H1 (cell line): Measurements from ENCODE around the gene ANAPC5. TPM values are rescaled to one million over a fixed set of nuclear protein-coding genes. Genes with fewer than 3 reads are reported as not detected.

ENCODE experiments used
- CTCF ChIA-PET: fragments of 300-600 bp; sonication (Branson Sonifier 250); formaldehyde crosslinking; loops from one replicate; lab custom pipeline; 2021; ENCODE audit not compliant: partially characterized antibody; lab: Charles Lee
- POLR2A ChIA-PET: fragments of 300-600 bp; sonication (Branson Sonifier 250); formaldehyde crosslinking; loops from one replicate; lab custom pipeline; 2021; ENCODE audit warnings: inconsistent platforms; ENCODE audit not compliant: partially characterized antibody; lab: Charles Lee
- DNase-seq, 2 experiments: peaks; one replicate each; pipeline versions ENCODE4 v3.0.0 to v3.0.0-alpha.2; 2010 to 2022; ENCODE audit warnings: low spot score in 2 of 2, low read depth in 1 of 2, mixed read lengths in 1 of 2
- FAIRE-seq: peaks from 2 replicates; lab custom pipeline; 2011; peaks lifted over from hg19 to GRCh38; lab: Jason Lieb, UNC
- H2AFZ ChIP-seq: 2 replicates; pipeline ENCODE4 v1.8.1; 2012; ENCODE audit warnings: low read length, inconsistent platforms
- H2AK5ac ChIP-seq: 2 replicates; pipeline ENCODE4 v1.6.1; 2013; ENCODE audit warnings: low read depth, low read length
- H2BK120ac ChIP-seq: replicated peaks from 2 replicates; pipeline ENCODE3; 2013; ENCODE audit warnings: low read depth, low read length, inconsistent platforms
- H2BK12ac ChIP-seq: 2 replicates; pipeline ENCODE4 v1.6.1; 2013; ENCODE audit warnings: low read depth, low read length
- H2BK15ac ChIP-seq: 2 replicates; pipeline ENCODE4 v1.6.1; 2013; ENCODE audit warnings: low read length
- H2BK20ac ChIP-seq: 2 replicates; pipeline ENCODE4 v1.6.1; 2013; ENCODE audit warnings: low read length
- H2BK5ac ChIP-seq: 2 replicates; pipeline ENCODE4 v1.6.1; 2013; ENCODE audit warnings: low read depth, low read length
- H3K14ac ChIP-seq: 2 replicates; pipeline ENCODE4 v1.6.1; 2013; ENCODE audit warnings: inconsistent platforms; ENCODE audit not compliant: insufficient read length
- H3K18ac ChIP-seq: 2 replicates; pipeline ENCODE4 v1.6.1; 2013; ENCODE audit warnings: low read length; ENCODE audit errors: extremely low read depth
- H3K23ac ChIP-seq: 2 replicates; pipeline ENCODE4 v1.6.1; 2013; ENCODE audit warnings: inconsistent platforms; ENCODE audit not compliant: insufficient read length
- H3K23me2 ChIP-seq: 2 replicates; pipeline ENCODE4 v1.6.1; 2013; ENCODE audit warnings: low read depth, low read length
- H3K27ac ChIP-seq: 2 replicates; pipeline ENCODE4 v1.6.1; 2011; ENCODE audit warnings: low read depth, low read length, inconsistent platforms
- H3K27me3 ChIP-seq, 4 experiments: replicated peaks in 1 of 4; 1 replicate in 1 of 4; 2 replicates in 3 of 4; pipeline versions ENCODE4 v1.6.1 to v1.8.1; 2011 to 2013; ENCODE audit warnings: low read length in 3 of 4, mild to moderate bottlenecking in 3 of 4, inconsistent platforms in 2 of 4, mixed read lengths in 2 of 4, moderate library complexity in 1 of 4; ENCODE audit not compliant: control insufficient read depth in 3 of 4, insufficient read depth in 3 of 4; ENCODE audit errors: extremely low read depth in 1 of 4
- H3K36me3 ChIP-seq, 4 experiments: 2 replicates each; pipeline versions ENCODE4 v1.6.1 to v1.8.1; 2011 to 2013; ENCODE audit warnings: mild to moderate bottlenecking in 4 of 4, low read length in 3 of 4, moderate library complexity in 2 of 4, control low read depth in 1 of 4, inconsistent platforms in 1 of 4; ENCODE audit not compliant: insufficient read depth in 4 of 4, control insufficient read depth in 2 of 4
- H3K4ac ChIP-seq: replicated peaks from 2 replicates; pipeline ENCODE3; 2013; ENCODE audit warnings: low read length, low read depth, mixed read lengths, inconsistent platforms; ENCODE audit not compliant: insufficient read length
- H3K4me1 ChIP-seq, 4 experiments: replicated peaks in 1 of 4; 1 replicate in 1 of 4; 2 replicates in 3 of 4; pipeline versions ENCODE4 v1.6.1 to v1.8.1; 2011 to 2013; ENCODE audit warnings: low read length in 3 of 4, inconsistent platforms in 2 of 4, mixed read lengths in 1 of 4; ENCODE audit not compliant: insufficient read depth in 4 of 4, control insufficient read depth in 3 of 4
- H3K4me2 ChIP-seq, 2 experiments: 2 replicates each; pipeline versions ENCODE4 v1.6.1 to v1.8.1; 2011 to 2013; ENCODE audit warnings: low read depth in 2 of 2, low read length in 2 of 2, control low read depth in 1 of 2, inconsistent platforms in 1 of 2, mild to moderate bottlenecking in 1 of 2; ENCODE audit not compliant: insufficient read depth in 1 of 2
- H3K4me3 ChIP-seq, 4 experiments: fragments of 200-600, 300-600 bp in 1 of 4; sonication (generic), shearing (Covaris generic), sonication (Bioruptor Twin) in 1 of 4; 2 replicates each; pipeline versions ENCODE4 v1.5.1 to v1.8.1; 2011 to 2016; ENCODE audit warnings: low read length in 4 of 4, low read depth in 3 of 4, control low read depth in 2 of 4, inconsistent platforms in 2 of 4, mild to moderate bottlenecking in 2 of 4, mixed read lengths in 1 of 4, moderate library complexity in 1 of 4; ENCODE audit not compliant: insufficient read depth in 2 of 4; ENCODE audit errors: extremely low read depth in 1 of 4
- H3K56ac ChIP-seq: replicated peaks from 2 replicates; pipeline ENCODE3; 2013; ENCODE audit warnings: low read depth, mild to moderate bottlenecking, mixed read lengths, low read length, inconsistent platforms; ENCODE audit not compliant: insufficient read length
- H3K79me1 ChIP-seq: 2 replicates; pipeline ENCODE4 v1.6.1; 2013; ENCODE audit warnings: low read depth, low read length, control low read depth
- H3K79me2 ChIP-seq, 2 experiments: 2 replicates each; pipeline versions ENCODE4 v1.6.1 to v1.8.1; 2012 to 2013; ENCODE audit warnings: low read length in 2 of 2, mild to moderate bottlenecking in 2 of 2, inconsistent platforms in 1 of 2; ENCODE audit not compliant: insufficient read depth in 2 of 2, control insufficient read depth in 1 of 2
- H3K9ac ChIP-seq, 4 experiments: replicated peaks in 1 of 4; 1 replicate in 1 of 4; 2 replicates in 3 of 4; pipeline versions ENCODE4 v1.6.1 to v1.8.1; 2011 to 2013; ENCODE audit warnings: low read depth in 3 of 4, low read length in 3 of 4, control low read depth in 2 of 4, mild to moderate bottlenecking in 2 of 4, moderate library complexity in 2 of 4, inconsistent platforms in 1 of 4; ENCODE audit errors: extremely low read depth in 1 of 4
- H3K9me3 ChIP-seq, 2 experiments: 2 replicates each; pipeline versions ENCODE4 v1.6.1 to v1.8.1; 2012 to 2013; ENCODE audit warnings: mild to moderate bottlenecking in 2 of 2, moderate library complexity in 2 of 2, control low read depth in 1 of 2, inconsistent platforms in 1 of 2, low read depth in 1 of 2, low read length in 1 of 2, mixed read lengths in 1 of 2; ENCODE audit not compliant: insufficient read depth in 2 of 2
- H4K20me1 ChIP-seq, 2 experiments: replicated peaks in 1 of 2; 2 replicates each; pipeline versions ENCODE3 to v1.8.1; 2011 to 2013; ENCODE audit warnings: inconsistent platforms in 2 of 2, low read length in 2 of 2, mild to moderate bottlenecking in 1 of 2; ENCODE audit not compliant: insufficient read depth in 2 of 2, control insufficient read depth in 1 of 2
- H4K5ac ChIP-seq: 2 replicates; pipeline ENCODE4 v1.6.1; 2013; ENCODE audit warnings: low read length, low read depth, mixed read lengths, inconsistent platforms; ENCODE audit not compliant: insufficient read length
- H4K8ac ChIP-seq: 2 replicates; pipeline ENCODE4 v1.8.0; 2013; ENCODE audit warnings: mild to moderate bottlenecking, moderate library complexity, low read length, inconsistent platforms; ENCODE audit not compliant: insufficient read depth; ENCODE audit errors: extremely low read depth
- H4K91ac ChIP-seq: replicated peaks from 2 replicates; pipeline ENCODE3; 2013; ENCODE audit warnings: low read length, mixed read lengths, inconsistent platforms; ENCODE audit not compliant: insufficient read length
- BRCA1 ChIP-seq: IDR thresholded peaks from 2 replicates; pipeline ENCODE4 v1.6.1; 2012; ENCODE audit warnings: low read depth, low read length, improper control_type of control experiment
- CTBP2 ChIP-seq: IDR thresholded peaks from 2 replicates; pipeline ENCODE4 v1.7.0; 2011; ENCODE audit warnings: borderline replicate concordance, mild to moderate bottlenecking, moderate library complexity, mixed read lengths, low read length; ENCODE audit not compliant: insufficient read depth, insufficient read length
- PHF8 ChIP-seq: fragments of 200-600 bp; sonication (generic); conservative IDR thresholded peaks from 2 replicates; pipeline ENCODE4 v1.7.1; 2012; ENCODE audit warnings: low read depth, mild to moderate bottlenecking, inconsistent platforms, low read length, moderate library complexity
- POU5F1 ChIP-seq: IDR thresholded peaks from 2 replicates; pipeline ENCODE4 v1.6.1; 2011; ENCODE audit warnings: low read depth, mild to moderate bottlenecking, low read length, moderate library complexity
- RNF2 ChIP-seq: fragments of 200-900, 300-1000 bp; sonication (generic); IDR thresholded peaks from 2 replicates; pipeline ENCODE4 v1.7.1; 2016; ENCODE audit warnings: borderline replicate concordance, low read depth, mild to moderate bottlenecking, antibody characterized with exemption, low read length; ENCODE audit not compliant: poor library complexity, severe bottlenecking; ENCODE audit errors: missing control alignments
- RXRA ChIP-seq: IDR thresholded peaks from 2 replicates; pipeline ENCODE4 v1.6.1; 2011; ENCODE audit warnings: low read depth, mild to moderate bottlenecking, low read length, moderate library complexity; ENCODE audit not compliant: insufficient read depth
- SAP30 ChIP-seq: fragments of 300-600 bp; sonication (generic); IDR thresholded peaks from 2 replicates; pipeline ENCODE4 v1.7.1; 2012; ENCODE audit warnings: low read length, moderate library complexity, mild to moderate bottlenecking, inconsistent platforms; ENCODE audit not compliant: insufficient read depth, insufficient replicate concordance
- SRF ChIP-seq: IDR thresholded peaks from 2 replicates; pipeline ENCODE4 v1.6.1; 2011; ENCODE audit warnings: mild to moderate bottlenecking, low read depth, low read length, moderate library complexity
- TCF12 ChIP-seq: IDR thresholded peaks from 2 replicates; pipeline ENCODE4 v1.6.1; 2011; ENCODE audit warnings: low read depth, mild to moderate bottlenecking, low read length
- USF2 ChIP-seq: IDR thresholded peaks from 2 replicates; pipeline ENCODE4 v1.6.1; 2011; ENCODE audit warnings: low read length, improper control_type of control experiment
- YY1 ChIP-seq: IDR thresholded peaks from 2 replicates; pipeline ENCODE4 v1.6.1; 2011; ENCODE audit warnings: low read depth, mild to moderate bottlenecking, low read length
- WGBS, 2 experiments: shearing (Covaris generic) in 1 of 2; methylation state at CpG; one replicate each; pipeline versions ENCODE4 v1.1.6 to v1.1.7; 2013 to 2015; ENCODE audit warnings: low lambda C conversion rate in 2 of 2, mixed read lengths in 2 of 2, inconsistent platforms in 1 of 2, low coverage in 1 of 2, missing lambda C conversion rate in 1 of 2; ENCODE audit not compliant: insufficient replicate concordance in 2 of 2, insufficient coverage in 1 of 2, insufficient read length in 1 of 2; ENCODE audit errors: extremely low coverage in 1 of 2, missing lambda C conversion rate in 1 of 2; 5-methylcytosine and 5-hydroxymethylcytosine counted together
- polyA plus RNA-seq, 7 experiments: library from polyadenylated mRNA; depleted of rRNA in 3 of 7; stranded (reverse) in 5 of 7; unstranded in 2 of 7; fragments of >200 nt in 5 of 7; fragments of 200-250 nt in 2 of 7; gene quantifications; 1 replicate in 5 of 7; 2 replicates in 1 of 7; 4 replicates in 1 of 7; pipeline versions ENCODE4 v1.2.1 to v1.2.3, GENCODE V29; 2011 to 2013; ENCODE audit warnings: missing spikeins in 2 of 7, mixed read lengths in 2 of 7
- total RNA-seq: library from RNA; stranded (reverse); fragmentation: NEBNext Ultra II Directional; extraction: Animal tissue kit (Norgen Biotek cat#: 25700); gene quantifications from 2 replicates; pipeline ENCODE4 v1.2.1, GENCODE V29; 2021

The ANAPC5 gene
- total and polyA plus RNA-seq, 2 of the 8 experiments (the other 6 are each of a cell fraction or from before 2014, with no cell fraction given), result 103 to 127 TPM

GRCh38 chr12:121337416-121337815 is 14.8 kb downstream of the ANAPC5 start:
- Histone ChIP-seq H4K91ac (no peak overlapping the region), H4K8ac (no peak overlapping the region), H3K9me3 (no peaks in the 10 kb centered on the region), H3K23ac (no peak overlapping the region), H2AK5ac (no peak overlapping the region), H3K79me1 (no peaks in the 10 kb centered on the region), H2BK120ac (no peak overlapping the region), H3K4me3 (no peak overlapping the region), H2BK20ac (no peak overlapping the region), H4K5ac (no peak overlapping the region), H3K9ac (no peak overlapping the region; a peak in 1 of 7 replicates), H3K23me2 (no peaks in the 10 kb centered on the region), H3K4me1 (0 out of 7 replicates have a peak, but pooled peaks cover 0 to 3% (median 0%) of the 10 kb centered on the region in 4 experiments), H3K18ac (no peak overlapping the region), H3K56ac (no peak overlapping the region), H2AFZ (no peak overlapping the region), H3K27ac (no peak overlapping the region), H2BK15ac (no peak overlapping the region), H3K36me3 (peaks cover 14 to 46% (median 29%) of the 10 kb centered on the region in 4 experiments), H3K27me3 (no peaks in the 10 kb centered on the region), H4K20me1 (peaks cover 1 to 2% of the 10 kb centered on the region in 2 experiments), H3K4ac (no peak overlapping the region), H2BK5ac (no peak overlapping the region), H3K4me2 (no peak overlapping the region), H3K79me2 (no peaks in the 10 kb centered on the region), H2BK12ac (no peak overlapping the region), H3K14ac (no peak overlapping the region)
- ChIA-PET POLR2A (interaction anchor here (0.6 to 3.3 kb wide), 4 partner anchors 9 to 68 kb away, joined by 3 to 10 read pairs (median 6); partner anchors contain the start of gene ANAPC5), CTCF (interaction anchor here (0.8 to 2.3 kb wide), 6 partner anchors 8 to 108 kb away, joined by 3 to 6 read pairs (median 3); no protein-coding TSS in a partner anchor)
- WGBS, 2 experiments, result 91% methylated on average over 4 of the region's 4 CpGs; no CpG with 5 or more reads in 1 of the 2 experiments
- DNase-seq, result no peak
- FAIRE-seq, result no peak
- TF ChIP-seq RNF2 (no peak), BRCA1 (no peak), POU5F1 (no peak), PHF8 (no peak), CTBP2 (no peak), RXRA (no peak), SAP30 (no peak), USF2 (no peak), YY1 (no peak), TCF12 (no peak), SRF (no peak)
